B cell (primary cell): Measurements from ENCODE around the gene AIG1. TPM values are rescaled to one million over a fixed set of nuclear protein-coding genes. Genes with fewer than 3 reads are reported as not detected.

ENCODE experiments used
- ATAC-seq: fragments of 200-7000 bp; cut with Tn5 transposase; one replicate; pipeline ENCODE4 v1.10.0; 2021; ENCODE audit warnings: low read depth, mild to moderate bottlenecking, moderate number of reproducible peaks, moderate library complexity
- CTCF ChIA-PET: fragments of 350-600 bp; sonication (Branson Sonifier 250); formaldehyde crosslinking; loops from one replicate; lab custom pipeline; 2021; ENCODE audit warnings: antibody characterized with exemption, inconsistent platforms; lab: Charles Lee
- POLR2A ChIA-PET: fragments of 350-600 bp; sonication (Branson Sonifier 250); formaldehyde crosslinking; loops from one replicate; lab custom pipeline; 2021; ENCODE audit warnings: antibody characterized with exemption; lab: Charles Lee
- DNase-seq: peaks from one replicate; pipeline ENCODE4 v3.0.0; 2013
- H2AFZ ChIP-seq: 2 replicates; pipeline ENCODE4 v1.6.1; 2012; ENCODE audit warnings: mild to moderate bottlenecking, low read depth, low read length; ENCODE audit not compliant: insufficient read depth, poor library complexity, severe bottlenecking
- H3K27ac ChIP-seq, 2 donors: 1 replicate in 1 of 2; 2 replicates in 1 of 2; pipeline ENCODE4 v1.5.1; 2012 to 2013; ENCODE audit warnings: low read length in 2 of 2, mild to moderate bottlenecking in 2 of 2, moderate library complexity in 1 of 2
- H3K27me3 ChIP-seq, 4 experiments: fragments of 200-600 bp in 1 of 4; sonication (generic) in 1 of 4; replicated peaks in 1 of 4; 1 replicate in 2 of 4; 2 replicates in 2 of 4; pipeline versions ENCODE4 v1.6.1 to v1.7.0; 2013 to 2016; ENCODE audit warnings: low read length in 3 of 4, mild to moderate bottlenecking in 2 of 4, mixed read lengths in 1 of 4, moderate library complexity in 1 of 4; ENCODE audit not compliant: insufficient read depth in 4 of 4, control insufficient read depth in 3 of 4; ENCODE audit errors: control extremely low read depth in 1 of 4
- H3K36me3 ChIP-seq, 2 experiments: replicated peaks in 1 of 2; 1 replicate in 1 of 2; 2 replicates in 1 of 2; pipeline versions ENCODE4 v1.6.1 to v1.7.1; 2013; ENCODE audit warnings: low read length in 1 of 2; ENCODE audit not compliant: insufficient read depth in 2 of 2, control insufficient read depth in 1 of 2; ENCODE audit errors: control extremely low read depth in 1 of 2, extremely low read depth in 1 of 2
- H3K4me1 ChIP-seq, 2 donors: fragments of 200-600 bp in 1 of 2; sonication (generic) in 1 of 2; 1 replicate in 1 of 2; 2 replicates in 1 of 2; pipeline versions ENCODE4 v1.5.1 to v1.6.1; 2013 to 2017; ENCODE audit warnings: low read length in 2 of 2; ENCODE audit not compliant: control insufficient read depth in 2 of 2, insufficient read depth in 2 of 2
- H3K4me2 ChIP-seq: replicated peaks from 2 replicates; pipeline ENCODE3; 2012; ENCODE audit warnings: mild to moderate bottlenecking, low read depth, low read length; ENCODE audit not compliant: poor library complexity, severe bottlenecking
- H3K4me3 ChIP-seq, 5 experiments: fragments of 200-600 bp in 1 of 5; sonication (generic) in 1 of 5; 1 replicate in 3 of 5; 2 replicates in 2 of 5; pipeline versions ENCODE4 v1.5.1 to v1.7.0; 2011 to 2016; ENCODE audit warnings: low read length in 4 of 5, mild to moderate bottlenecking in 4 of 5, low read depth in 2 of 5, control low read depth in 1 of 5, moderate library complexity in 1 of 5; ENCODE audit not compliant: insufficient read depth in 1 of 5; ENCODE audit errors: control extremely low read depth in 1 of 5, extremely low read depth in 1 of 5
- H3K79me2 ChIP-seq: fragments of 200-600 bp; sonication (generic); one replicate; pipeline ENCODE4 v1.6.0; 2016; ENCODE audit warnings: low read length; ENCODE audit not compliant: control insufficient read depth, insufficient read depth
- H3K9ac ChIP-seq: fragments of 200-600 bp; sonication (generic); 2 replicates; pipeline ENCODE4 v1.6.1; 2017; ENCODE audit warnings: mild to moderate bottlenecking, low read length, moderate library complexity
- H3K9me3 ChIP-seq, 3 donors: one replicate each; pipeline versions ENCODE4 v1.6.1 to v1.7.1; 2013; ENCODE audit warnings: low read length in 2 of 3; ENCODE audit not compliant: control insufficient read depth in 2 of 3, insufficient read depth in 1 of 3; ENCODE audit errors: control extremely low read depth in 1 of 3
- H4K20me1 ChIP-seq: 2 replicates; pipeline ENCODE4 v1.6.0; 2012; ENCODE audit warnings: mild to moderate bottlenecking, low read length; ENCODE audit not compliant: insufficient read depth, control insufficient read depth, poor library complexity, severe bottlenecking
- H3K27ac Mint-ChIP-seq: one replicate; pipeline ENCODE4 v1.8.0; 2021; ENCODE audit warnings: mixed read lengths
- H3K27me3 Mint-ChIP-seq: one replicate; pipeline ENCODE4 v1.8.0; 2021; ENCODE audit warnings: mixed read lengths
- H3K4me1 Mint-ChIP-seq: one replicate; pipeline ENCODE4 v1.8.0; 2021; ENCODE audit warnings: mixed read lengths
- H3K4me3 Mint-ChIP-seq: one replicate; pipeline ENCODE4 v1.8.0; 2021; ENCODE audit warnings: mixed read lengths
- H3K9me3 Mint-ChIP-seq: one replicate; pipeline ENCODE4 v1.8.0; 2022; ENCODE audit warnings: mixed read lengths; ENCODE audit not compliant: insufficient read depth
- CTCF ChIP-seq: fragments of 200-600 bp; IDR thresholded peaks from one replicate; pipeline ENCODE4 v1.8.0; 2022; ENCODE audit warnings: antibody characterized with exemption, mild to moderate bottlenecking
- EZH2 ChIP-seq: IDR thresholded peaks from 2 replicates; pipeline ENCODE4 v1.6.1; 2012; ENCODE audit warnings: borderline replicate concordance, low read depth, mild to moderate bottlenecking, moderate library complexity, low read length; ENCODE audit not compliant: insufficient read depth, poor library complexity, severe bottlenecking
- intact Hi-C: fragments of 100-400 bp; cut with micrococcal nuclease; formaldehyde crosslinking; loops from one replicate; pipeline ENCODE4 v1.10.0; 2022
- polyA plus RNA-seq: library from polyadenylated mRNA; depleted of rRNA; stranded (reverse); fragments of >200 nt; gene quantifications from 2 replicates; pipeline ENCODE4 v1.2.3, GENCODE V29; 2012
- total RNA-seq, 2 donors: library from RNA; stranded (reverse); fragments of 120-200 nt in 1 of 2; gene quantifications; 1 replicate in 1 of 2; 2 replicates in 1 of 2; pipeline versions ENCODE4 v1.2.3 to v1.2.4, GENCODE V29; 2013 to 2022

Gene AIG1
- total and polyA plus RNA-seq, 2 donors (not counting 1 experiment from before 2014, with no cell fraction given) = 7.0 to 9.0 TPM

DNA sequence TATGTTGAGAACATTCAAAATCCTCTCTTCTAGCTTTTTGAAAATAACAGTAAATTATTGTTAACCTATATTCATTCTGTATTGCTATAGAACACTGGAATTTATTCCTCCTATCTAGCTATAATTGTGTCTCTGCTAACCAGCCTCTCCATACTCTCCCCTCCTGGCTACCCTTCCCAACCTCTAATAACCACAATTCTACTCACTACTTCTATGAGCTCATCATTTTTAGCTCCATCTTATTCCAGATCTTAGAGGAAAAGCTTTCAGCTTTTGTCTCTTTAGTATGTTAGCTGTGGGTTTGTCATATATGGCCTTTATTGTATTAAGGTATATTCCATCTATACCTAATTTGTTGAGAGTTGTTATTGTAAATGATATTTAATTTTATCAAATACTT lies 108.8 kb downstream of the AIG1 start:
- ChIA-PET CTCF (no interaction called here), POLR2A (no interaction called here)
- Histone ChIP-seq H3K4me3 (no peak overlapping the region), H3K9ac (no peak overlapping the region), H3K79me2 (no peaks in the 10 kb centered on the region), H4K20me1 (no peaks in the 10 kb centered on the region), H3K36me3 (no peaks in the 10 kb centered on the region), H3K4me1 (no peaks in the 10 kb centered on the region), H2AFZ (no peak overlapping the region), H3K27me3 (no peaks in the 10 kb centered on the region), H3K27ac (no peak overlapping the region), H3K4me2 (no peak overlapping the region), H3K9me3 (peaks cover 0 to 6% (median 0%) of the 10 kb centered on the region in 3 donors)
- ATAC-seq = no peak
- no peak for DNase-seq
- no peak for TF ChIP-seq CTCF
- no peak for TF ChIP-seq EZH2
- Mint-ChIP-seq H3K4me3 (no peak overlapping the region), H3K27ac (no peak overlapping the region), H3K9me3 (peaks cover 5% of the 10 kb centered on the region), H3K4me1 (no peaks in the 10 kb centered on the region), H3K27me3 (no peaks in the 10 kb centered on the region)
- intact Hi-C loops = no loop called here

DNA sequence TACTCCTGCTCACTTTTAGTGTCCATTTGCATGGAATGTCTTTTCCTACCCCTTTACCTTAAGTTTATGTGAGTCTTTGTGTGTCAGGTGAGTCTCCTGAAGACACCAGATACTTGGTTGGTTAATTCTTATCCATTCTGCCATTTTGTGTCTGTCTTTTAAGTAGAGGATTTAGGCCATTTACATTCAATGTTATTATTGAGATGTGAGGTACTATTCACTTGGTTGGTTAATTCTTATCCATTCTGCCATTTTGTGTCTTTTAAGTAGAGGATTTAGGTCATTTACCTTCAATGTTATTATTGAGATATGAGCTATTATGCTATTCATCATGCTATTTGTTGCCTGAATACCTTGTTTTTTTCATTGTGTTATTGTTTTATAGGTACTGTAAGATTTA lies 113.8 kb downstream of the AIG1 start:
- Histone ChIP-seq H2AFZ (no peak overlapping the region), H3K9ac (no peak overlapping the region), H3K4me3 (no peak overlapping the region), H3K36me3 (no peaks in the 10 kb centered on the region), H3K27ac (no peak overlapping the region), H3K27me3 (no peaks in the 10 kb centered on the region), H3K79me2 (no peaks in the 10 kb centered on the region), H3K9me3 (peaks cover 0 to 17% (median 7%) of the 10 kb centered on the region in 3 donors), H3K4me1 (no peaks in the 10 kb centered on the region), H4K20me1 (no peaks in the 10 kb centered on the region), H3K4me2 (no peak overlapping the region)
- no peak for TF ChIP-seq CTCF
- TF ChIP-seq EZH2 = no peak
- POLR2A ChIA-PET = no interaction called here
- no peak for DNase-seq
- CTCF ChIA-PET = no interaction called here
- H3K4me1 Mint-ChIP-seq = no peaks in the 10 kb centered on the region
- H3K4me3 Mint-ChIP-seq = no peak overlapping the region
- H3K9me3 Mint-ChIP-seq = peaks cover 13% of the 10 kb centered on the region
- no peak overlapping the region for H3K27ac Mint-ChIP-seq
- no peak for ATAC-seq
- no peaks in the 10 kb centered on the region for H3K27me3 Mint-ChIP-seq
- intact Hi-C loops = no loop called here
